Measurements from ENCODE around the gene NAA16.

DNA sequence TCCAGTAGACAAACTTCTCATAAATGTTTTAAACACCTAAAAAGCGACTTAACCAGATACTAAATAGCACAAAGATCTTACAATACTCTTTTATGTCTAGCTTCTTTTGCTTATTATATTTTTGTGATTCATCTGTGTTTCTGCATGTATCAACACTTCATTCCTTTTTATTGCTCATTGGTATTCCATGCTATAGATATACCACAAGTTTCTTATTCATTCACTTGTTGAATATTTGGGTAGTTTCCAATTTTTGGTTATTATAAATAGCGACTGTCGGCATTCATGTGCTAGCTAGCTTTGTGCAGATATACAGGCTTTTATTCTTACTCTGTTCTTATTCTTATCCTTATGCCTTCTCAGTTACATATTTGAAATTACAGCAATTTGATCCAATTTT is 96.3 kb downstream of the NAA16 start:
- TF ChIP-seq, protein P1, sequence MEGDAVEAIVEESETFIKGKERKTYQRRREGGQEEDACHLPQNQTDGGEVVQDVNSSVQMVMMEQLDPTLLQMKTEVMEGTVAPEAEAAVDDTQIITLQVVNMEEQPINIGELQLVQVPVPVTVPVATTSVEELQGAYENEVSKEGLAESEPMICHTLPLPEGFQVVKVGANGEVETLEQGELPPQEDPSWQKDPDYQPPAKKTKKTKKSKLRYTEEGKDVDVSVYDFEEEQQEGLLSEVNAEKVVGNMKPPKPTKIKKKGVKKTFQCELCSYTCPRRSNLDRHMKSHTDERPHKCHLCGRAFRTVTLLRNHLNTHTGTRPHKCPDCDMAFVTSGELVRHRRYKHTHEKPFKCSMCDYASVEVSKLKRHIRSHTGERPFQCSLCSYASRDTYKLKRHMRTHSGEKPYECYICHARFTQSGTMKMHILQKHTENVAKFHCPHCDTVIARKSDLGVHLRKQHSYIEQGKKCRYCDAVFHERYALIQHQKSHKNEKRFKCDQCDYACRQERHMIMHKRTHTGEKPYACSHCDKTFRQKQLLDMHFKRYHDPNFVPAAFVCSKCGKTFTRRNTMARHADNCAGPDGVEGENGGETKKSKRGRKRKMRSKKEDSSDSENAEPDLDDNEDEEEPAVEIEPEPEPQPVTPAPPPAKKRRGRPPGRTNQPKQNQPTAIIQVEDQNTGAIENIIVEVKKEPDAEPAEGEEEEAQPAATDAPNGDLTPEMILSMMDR (IDR thresholded peaks at IDR 0.05) = no peak
- TF ChIP-seq POLR2A (IDR thresholded peaks at IDR 0.05) = no peak
